ENCODE measurements around the gene FMNL2.

FMNL2 gene

DNA sequence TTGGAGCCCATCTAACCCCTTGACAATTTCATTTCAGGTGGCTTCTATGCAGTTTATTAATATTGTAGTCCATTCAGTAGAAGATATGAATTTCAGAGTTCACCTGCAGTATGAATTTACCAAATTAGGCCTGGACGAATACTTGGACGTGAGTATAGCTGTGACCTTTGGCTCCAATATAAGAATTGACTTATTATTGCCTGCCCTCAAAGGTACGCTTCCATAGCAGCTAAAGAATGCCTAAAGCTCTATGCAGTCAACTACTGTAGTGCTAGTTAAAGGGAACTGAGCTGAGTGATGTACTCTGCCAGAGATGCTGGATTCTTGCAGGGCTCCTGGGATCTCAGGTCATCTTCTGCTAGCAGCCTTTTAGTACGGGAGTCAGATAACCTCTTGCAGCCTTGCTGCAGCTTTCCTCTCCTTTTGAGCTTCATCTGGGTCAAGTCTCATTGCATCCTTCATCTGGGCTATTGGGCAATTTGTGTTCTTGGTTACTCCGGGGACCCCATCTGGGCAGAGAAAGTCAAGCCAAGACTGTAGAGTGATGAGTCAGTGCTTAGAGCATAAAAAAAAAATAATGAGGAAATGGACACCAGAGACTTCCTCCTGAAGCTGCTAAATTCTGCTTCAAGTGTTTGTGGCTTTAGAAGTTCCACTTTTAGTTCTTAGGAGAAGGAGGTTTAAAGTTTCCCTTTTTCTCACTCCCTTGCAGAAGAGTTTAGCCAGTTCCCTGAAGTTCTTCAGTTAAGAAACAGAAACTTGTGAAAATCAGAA is 276.7 kb downstream of the FMNL2 start:
- no peak for DNase-seq (ENCODE audit: low read depth, low spot score)

DNA sequence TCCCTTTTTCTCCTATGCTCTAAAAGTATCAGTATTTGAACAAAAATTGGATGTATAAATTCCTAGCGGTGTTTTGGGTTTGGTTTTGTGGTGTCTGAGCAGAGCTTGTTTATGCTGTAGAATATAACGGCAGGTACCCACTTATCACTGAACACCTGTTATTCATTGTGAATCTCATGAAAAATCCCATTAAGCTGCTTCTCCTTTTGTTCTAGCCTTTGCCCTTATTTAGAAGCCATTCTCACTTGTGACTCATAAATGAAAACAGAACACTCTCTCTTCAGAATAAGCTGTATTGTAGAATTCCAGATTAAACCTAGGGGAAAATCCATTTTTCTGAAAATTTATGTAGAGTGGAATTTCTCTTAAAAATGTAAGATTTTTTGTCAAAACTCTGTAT is 278.3 kb downstream of the FMNL2 start:
- no peak for DNase-seq (ENCODE audit: low read depth, low spot score)

DNA sequence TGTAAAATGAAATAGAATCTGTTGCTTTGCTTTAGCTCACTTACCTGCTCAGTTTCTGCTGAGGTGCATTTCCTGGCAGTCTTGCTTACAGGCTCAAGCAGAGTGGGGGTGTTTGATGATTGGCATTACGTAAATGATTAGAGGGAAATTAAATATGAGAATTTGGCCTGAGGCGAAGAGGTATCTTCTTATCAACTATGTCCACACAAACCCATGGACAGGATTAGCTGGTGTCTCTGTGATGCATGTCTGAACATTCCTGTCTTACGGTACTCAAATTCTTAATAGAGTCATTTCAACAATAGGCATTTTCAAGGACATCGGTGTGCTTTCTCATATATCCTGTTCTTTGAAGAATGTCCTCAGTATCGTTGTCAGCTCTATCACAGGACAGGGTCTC is 280.2 kb downstream of the FMNL2 start:
- DNase-seq (ENCODE audit: low read depth, low spot score): no peak

DNA sequence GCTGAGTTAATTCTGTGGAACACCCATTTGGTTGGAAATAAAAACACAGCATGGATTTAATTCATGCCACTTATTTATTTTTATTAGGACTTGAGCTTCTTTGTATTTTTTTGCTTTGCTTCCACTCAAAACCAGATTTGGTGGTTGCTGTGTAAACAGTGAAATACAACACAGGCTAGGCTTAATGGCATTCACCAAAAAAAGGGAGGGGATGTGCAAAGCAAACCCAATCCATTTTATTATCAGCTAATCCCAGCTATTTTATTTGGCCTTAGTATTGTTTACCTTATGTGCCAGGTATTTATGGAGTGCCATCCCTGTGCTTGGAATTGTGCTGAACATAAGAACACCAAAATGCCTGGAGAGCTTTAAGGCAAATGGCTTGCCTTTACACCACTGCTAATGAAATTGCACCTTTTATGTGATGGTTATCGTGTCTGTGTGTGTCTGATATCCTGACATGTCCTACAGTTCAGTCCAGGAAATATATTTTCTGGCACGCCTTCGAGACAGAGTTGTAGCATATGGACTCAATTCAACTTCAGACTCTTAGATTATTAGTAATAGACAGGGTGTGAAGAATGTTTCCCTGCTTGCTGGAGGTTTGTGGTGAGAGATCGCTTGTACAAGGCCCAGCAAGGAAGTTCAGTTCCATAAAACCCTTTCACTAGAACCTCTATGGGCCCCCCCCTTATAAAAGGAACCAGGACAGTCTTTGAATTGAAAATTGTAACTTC is 282.6 kb downstream of the FMNL2 start:
- DNase-seq (ENCODE audit: low read depth, low spot score): no peak

DNA sequence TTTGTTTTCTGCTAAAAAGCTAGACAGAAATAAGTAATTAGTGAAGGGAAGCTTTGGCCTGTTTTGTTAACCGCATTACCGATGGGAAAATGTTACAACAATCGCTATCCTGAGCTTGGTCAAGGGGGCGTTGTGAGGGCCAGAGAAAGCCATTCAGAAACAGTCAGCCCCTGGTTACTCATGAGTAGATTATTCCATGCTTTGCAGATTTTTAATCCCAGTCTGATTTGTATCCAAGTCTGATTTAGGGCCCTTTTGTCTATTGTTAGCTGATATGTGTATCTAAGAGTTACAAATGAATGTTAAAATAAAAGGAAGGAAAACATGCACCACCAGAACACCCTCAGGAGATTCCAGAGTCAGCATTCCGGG is 283.2 kb downstream of the FMNL2 start:
- DNase-seq (ENCODE audit: low read depth, low spot score): no peak

DNA sequence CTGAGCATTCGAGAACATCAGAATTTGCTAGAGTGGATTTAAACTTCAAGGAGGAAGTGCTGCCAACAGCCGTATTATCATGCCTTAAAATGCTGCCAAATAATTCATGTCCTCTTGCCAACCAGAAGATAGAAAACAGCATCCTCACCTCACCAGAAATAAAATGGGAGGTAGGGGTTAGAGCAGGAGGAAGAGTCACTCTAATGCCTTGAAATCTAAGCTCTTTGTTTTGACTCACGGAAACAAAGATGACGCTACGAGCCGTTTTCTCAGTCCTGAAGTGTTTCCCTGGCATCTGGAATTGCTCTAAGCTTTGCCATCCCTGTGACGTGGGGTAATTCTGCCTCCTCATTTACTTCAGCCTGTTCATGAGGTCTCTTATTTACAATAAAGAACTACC is 285.2 kb downstream of the FMNL2 start:
- no peak for DNase-seq (ENCODE audit: low read depth, low spot score)

DNA sequence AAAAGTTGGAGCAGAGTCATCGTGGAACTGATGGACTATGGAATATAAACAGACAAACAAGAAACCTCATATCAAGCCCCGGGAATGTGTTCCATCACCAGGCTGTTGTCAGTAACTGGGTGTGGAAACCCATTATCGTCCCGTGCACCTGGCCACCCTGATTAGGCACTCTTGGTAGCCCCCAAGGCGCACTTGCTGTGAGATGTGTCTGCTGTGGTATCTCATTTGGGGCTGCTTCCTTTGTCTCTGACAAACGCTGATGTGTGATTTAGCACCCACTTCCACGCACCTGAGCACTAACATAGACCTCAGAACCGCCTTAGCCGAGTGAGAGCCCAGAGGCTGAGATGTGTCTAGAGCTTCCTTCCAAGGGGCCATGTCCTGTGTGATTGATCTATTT is 286.0 kb downstream of the FMNL2 start:
- DNase-seq (ENCODE audit: low read depth, low spot score): no peak

DNA sequence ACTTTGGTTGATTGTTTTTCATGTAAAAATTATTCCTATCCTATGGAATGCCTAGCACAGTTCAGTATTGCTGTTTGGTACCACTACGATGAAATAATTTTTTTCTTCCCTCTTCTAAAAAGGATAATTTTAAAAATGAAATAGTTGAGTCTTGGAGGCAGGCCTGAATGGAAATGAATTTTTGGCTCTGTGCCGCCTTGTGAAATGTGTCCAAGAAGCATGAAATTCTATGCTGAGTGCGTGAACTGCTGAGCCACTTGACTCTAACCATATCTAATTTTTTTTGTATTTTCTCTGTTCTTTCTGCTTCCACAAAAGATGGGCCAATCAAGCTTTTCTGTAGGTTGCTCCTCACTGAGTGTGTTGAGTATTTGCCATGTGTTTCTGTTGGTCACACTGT is 287.2 kb downstream of the FMNL2 start:
- DNase-seq (ENCODE audit: low read depth, low spot score): no peak

DNA sequence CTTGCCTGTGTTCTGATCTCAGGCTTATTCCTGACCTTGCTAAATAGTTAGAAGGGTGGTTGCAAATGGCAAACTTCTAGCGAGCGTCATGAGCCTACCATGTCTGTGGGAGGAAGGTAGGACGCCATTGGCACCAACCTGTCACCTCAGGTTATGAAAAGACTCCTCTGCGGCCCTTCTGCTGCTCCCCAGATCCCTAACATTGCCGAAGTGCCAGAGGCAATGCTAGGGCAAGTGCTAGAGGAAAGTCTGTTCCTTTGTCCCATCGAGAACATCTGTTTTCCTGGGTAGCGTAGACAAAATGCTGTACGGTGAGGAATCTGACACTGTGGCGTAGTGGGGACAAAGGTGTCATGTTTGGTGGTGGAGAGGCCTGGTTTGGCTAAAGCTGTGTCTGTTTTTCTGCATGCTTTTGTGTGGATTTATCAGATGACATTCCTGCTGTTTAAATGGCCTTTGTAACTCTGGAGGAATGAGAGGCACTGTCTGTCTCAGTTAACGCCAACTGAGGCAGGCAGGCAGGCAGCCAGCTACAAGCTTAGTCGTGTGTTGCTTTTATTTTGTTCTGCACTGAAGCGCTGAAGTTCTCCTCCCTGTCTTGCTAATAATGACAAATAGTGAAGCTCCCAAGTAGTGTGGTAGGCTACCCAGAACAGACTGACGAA is 288.2 kb downstream of the FMNL2 start:
- no peak for DNase-seq (ENCODE audit: low read depth, low spot score)

DNA sequence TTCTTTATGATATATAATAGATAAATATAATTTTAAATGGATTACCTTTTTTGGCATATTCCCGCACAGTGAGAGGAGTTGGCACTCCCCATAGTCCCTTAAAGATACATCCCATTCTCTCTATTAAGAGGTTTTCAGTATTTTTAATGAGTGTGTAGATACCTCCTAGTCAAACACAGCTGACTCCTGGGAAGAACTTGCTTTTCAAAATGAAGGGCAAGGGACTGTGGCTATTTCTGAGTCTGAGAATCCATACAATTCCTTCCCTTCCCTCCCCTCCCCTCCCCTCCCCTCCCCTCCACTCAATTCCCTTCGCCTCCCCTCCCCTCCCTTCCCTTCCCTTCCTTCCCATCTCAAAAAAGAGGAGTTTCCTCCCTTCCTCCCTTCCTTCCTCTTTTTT is 288.8 kb downstream of the FMNL2 start:
- DNase-seq (ENCODE audit: low read depth, low spot score): no peak

DNA sequence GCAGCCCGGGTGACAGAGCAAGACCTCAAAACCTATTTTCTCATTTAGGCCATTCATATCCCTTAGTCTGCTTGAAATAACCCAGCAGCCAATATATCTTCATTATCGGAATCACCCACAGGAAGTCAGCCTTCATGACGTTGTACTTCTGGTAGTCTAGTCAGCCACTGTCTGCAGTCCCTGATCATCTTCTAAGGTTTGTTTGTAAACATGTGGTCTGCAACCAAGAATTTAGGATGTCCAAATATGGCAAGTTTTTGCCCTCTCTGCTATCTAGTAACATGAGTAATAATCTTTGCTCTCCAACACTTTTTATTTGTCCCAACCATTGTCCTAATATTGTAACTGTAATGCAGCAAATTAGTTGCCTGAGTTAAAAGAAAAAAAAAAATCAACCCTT is 289.8 kb downstream of the FMNL2 start:
- no peak for DNase-seq (ENCODE audit: low read depth, low spot score)

DNA sequence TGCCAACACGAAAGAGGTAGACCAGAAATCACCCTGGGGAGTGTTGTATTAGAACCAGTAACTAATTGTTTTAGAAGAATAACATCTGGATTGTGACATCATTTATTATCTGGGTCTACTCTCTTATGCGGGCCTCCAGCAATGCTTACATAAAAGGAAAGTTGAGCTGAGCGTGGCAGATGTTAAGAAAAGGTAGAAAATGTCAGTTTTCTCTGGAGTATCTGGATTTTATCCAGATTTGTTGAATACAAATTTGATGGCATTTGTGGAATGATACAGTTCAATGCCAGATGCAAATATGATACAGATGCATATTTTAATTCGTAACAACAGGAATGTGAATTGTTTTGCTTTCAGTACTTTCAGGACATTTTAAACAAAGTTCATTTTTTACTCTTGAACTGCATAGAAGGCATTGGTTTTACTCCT is 292.0 kb downstream of the FMNL2 start:
- DNase-seq (ENCODE audit: low read depth, low spot score): no peak

DNA sequence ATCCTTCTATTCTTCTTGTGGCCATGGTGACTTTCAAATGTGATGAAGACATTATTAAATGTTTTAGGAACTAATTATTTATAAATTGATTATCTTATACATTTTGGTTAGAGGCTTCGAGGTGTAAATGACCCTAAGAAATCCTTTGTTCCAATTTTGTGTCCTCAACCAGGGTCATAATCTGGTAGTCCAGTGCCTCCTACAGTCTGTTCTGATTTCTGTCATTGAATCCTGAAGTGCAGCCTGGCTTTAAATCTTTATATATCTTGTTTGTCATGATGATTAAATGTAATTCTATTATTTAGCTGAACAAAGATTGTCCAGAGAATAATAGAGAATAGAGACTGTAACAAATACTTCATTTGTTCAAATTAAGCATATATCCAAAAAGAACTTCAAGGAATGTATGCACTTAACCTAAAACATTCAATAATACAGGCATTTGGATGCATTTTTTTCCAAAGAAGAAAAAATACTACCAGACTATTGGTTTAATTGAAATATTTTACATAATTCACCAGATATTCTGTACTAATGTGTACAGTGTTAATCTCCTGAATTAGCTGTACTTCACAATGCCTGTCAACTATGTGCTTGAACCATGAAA is 292.5 kb downstream of the FMNL2 start:
- DNase-seq (ENCODE audit: low read depth, low spot score): no peak

DNA sequence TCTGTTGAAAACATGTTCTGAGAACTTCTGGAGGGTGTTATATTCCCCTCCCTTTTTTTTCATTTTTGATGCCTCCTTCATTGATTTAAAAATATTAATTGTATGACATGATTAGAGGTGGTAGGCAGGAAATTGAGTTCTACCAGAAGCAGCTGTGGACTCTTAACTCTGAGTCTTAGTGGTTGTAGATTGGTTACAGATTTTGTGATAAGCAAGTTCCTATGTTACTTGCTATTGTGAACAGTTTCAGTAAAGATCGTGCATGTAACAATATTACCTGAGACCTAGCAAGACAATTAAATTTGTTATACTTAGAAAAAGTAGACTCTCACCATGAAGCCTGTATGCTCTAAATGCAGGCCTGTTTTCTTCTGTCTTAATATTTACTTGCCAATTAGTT is 294.2 kb downstream of the FMNL2 start:
- no peak for DNase-seq (ENCODE audit: low read depth, low spot score)

DNA sequence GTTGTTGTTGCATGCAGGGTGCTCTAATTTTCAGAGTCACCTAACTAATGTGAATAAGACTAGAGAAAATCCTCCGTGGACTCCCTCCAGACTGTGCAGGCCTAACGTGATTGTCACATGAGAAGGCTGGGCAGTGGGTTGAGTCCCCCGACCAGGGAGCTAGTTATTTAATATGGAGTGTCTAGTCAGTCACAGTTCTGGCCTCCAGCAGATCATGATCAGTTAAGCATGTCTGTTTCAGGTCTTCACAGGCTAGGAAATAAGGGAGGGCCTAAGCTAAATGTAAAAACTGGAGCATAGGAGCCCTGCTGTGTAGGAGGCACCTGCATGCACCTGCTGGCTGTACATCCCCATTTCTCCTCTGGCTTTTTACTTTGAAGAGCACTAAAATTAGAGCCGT is 295.5 kb downstream of the FMNL2 start:
- no peak for DNase-seq (ENCODE audit: low read depth, low spot score)

DNA sequence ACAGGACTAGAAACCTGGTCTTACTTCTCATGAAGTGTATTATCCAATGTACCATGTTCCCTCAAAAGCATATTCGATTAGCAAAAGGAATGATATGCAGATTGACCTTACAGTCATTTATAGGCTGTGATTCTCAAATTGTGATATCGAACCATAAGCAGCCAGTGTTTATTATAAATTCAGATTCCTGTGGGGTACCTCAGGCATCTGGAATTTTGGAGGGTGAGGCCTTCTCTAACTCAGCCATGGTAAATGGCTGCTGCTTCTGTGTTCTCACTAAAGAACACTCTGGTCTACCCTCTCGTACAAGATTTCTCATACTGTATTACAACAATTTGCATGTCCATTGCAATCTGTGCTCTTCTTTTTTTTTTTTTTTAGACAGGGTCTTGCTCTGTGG is 297.8 kb downstream of the FMNL2 start:
- no peak for DNase-seq (ENCODE audit: low read depth, low spot score)

DNA sequence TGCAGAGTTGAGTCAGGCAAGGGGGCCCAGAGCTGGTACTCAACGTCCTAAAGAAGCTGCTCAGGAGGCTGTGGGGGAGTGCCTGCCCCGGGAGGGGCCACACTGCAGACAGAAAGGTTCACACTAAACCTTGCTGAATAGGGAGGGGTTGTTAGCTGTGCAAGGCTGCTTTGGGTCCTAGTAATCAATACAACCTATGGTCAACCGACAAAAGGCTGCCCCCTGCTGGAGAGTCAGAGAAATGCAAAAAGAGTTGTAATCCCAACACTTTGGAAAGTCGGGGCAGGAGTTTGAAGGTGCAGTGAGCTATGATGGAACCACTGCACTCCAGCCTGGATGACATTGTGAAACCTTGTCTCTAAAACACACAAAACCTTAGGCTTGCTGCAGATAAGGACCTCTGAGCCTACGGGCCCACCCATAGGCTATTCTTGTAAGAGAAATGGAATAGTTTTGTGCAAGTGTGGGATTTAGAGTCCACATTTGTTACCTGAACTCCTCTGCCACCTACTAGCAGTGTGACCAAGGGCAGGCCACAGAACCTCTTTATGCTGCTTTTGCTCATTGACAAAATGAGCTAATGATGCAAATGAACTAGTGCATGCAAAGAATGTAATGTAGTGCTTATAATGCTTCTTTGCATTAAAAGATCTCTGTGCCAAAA is 300.8 kb downstream of the FMNL2 start:
- peak; percentile 51 for DNase-seq (ENCODE audit: low read depth, low spot score)

DNA sequence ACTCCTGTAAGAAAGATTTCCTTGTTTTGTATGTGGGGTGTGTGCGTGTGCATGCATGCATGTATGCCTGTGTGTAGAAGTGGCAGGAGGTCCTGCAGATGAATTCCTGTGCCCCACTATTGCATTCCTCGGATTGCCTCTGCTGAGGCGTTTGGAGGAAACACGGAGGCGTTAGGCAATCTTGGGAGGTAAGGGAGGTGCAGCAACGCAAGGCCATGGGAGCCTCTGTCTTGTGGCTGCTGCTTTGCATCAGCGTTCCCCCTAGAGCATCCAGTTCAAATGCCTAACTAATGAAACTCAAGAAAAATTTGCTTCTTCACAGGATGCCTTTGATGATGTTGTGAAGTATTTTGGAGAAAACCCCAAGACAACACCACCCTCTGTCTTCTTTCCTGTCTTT is 302.3 kb downstream of the FMNL2 start:
- DNase-seq (ENCODE audit: low read depth, low spot score): no peak

DNA sequence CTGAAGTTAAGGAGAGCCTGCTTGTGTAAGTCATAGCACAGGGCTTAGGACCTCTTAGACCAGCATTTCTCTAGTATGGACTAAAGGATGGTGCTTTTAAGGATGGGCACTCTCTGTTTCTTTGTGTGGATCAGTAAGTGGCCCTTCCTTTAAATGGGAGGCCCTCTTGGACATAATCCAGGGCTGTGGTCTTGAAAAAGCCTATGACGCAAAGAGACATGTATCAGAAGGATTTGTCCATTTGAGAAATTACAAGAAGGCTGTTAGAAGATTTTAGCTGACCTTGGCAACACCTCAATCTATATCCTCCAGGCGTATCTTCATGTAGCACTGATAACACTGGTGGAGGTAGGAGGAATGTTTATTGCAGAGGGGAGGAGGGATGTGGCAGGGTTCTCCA is 303.1 kb downstream of the FMNL2 start:
- DNase-seq (ENCODE audit: low read depth, low spot score): no peak

DNA sequence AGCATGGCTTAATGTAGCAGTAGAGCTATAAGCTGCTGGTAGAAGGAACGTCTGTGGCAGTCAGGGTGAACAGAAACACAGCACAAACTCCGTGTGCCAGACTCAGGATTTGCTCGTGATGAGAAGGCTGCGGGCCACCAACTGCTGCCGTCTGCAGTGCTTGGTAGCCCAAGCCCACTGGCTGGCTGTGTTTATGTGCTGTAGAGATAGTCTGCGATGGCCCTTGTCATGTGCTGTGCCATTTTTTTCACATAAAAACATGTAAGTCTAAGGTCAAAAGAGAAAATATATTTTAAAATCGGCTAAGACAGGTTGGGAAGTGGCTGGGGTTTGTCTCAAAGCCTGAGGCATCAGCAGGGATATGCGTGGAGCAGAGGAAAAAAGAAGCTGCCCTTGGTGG is 303.6 kb downstream of the FMNL2 start:
- no peak for DNase-seq (ENCODE audit: low read depth, low spot score)

DNA sequence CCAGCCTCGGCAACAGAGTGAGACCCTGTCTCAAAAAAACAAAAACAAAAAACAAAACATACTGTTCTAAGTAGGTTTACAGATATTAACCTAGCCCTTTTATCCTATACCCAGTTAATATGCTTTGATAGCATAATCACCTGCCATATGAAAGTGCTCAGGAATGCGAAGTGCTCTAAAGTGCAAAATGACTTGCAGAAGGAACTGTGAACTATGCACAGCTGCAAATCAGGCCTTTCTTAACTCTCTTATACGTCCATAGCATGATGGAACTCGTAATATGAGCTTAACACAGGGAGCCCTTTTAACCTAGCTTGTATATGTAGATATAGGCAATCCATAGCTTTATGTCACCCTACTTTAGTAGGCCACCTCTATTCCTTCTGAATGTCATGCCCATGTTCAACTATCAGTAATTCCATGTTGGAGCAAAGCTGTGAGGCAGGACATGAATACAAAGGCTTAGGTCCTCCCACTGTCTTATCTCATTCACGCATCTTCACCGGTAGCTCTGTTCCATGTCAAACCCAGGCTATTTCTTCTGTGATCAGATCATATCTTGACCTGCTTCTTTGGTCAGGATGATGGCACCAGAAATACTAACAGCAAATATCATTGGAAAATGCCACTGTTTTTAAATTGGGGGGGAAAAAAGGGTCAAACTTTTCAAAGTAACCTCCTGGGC is 309.4 kb downstream of the FMNL2 start:
- no peak for DNase-seq (ENCODE audit: low read depth, low spot score)

Data from activated CD4-positive, CD25-positive, alpha-beta regulatory T cell treated with anti-CD3 and anti-CD28 coated beads, Interleukin-2, amount 50 U/mL, for 16 hours (primary cell).